HCT116 (cell line): ENCODE data around the gene PTPRCAP.

Experiments used
- CTCF ChIP-seq, 3 experiments: fragments of 200-600 bp in 1 of 3; sonication (generic) in 1 of 3; IDR thresholded peaks in 2 of 3; conservative IDR thresholded peaks in 1 of 3; 2 replicates each; pipeline ENCODE4 v1.5.1; 2012 to 2017; ENCODE audit warnings: low read depth in 2 of 3, low read length in 2 of 3, antibody characterized with exemption in 1 of 3, borderline replicate concordance in 1 of 3, control low read depth in 1 of 3, mild to moderate bottlenecking in 1 of 3, mixed read lengths in 1 of 3, mixed run types in 1 of 3, moderate library complexity in 1 of 3; ENCODE audit not compliant: insufficient read depth in 1 of 3
- EZH2phosphoT487 ChIP-seq: fragments of 200-600 bp; IDR thresholded peaks from 2 replicates; pipeline ENCODE4 v1.6.1; 2018; ENCODE audit warnings: antibody characterized with exemption, borderline replicate concordance
- MAX ChIP-seq: IDR thresholded peaks from 2 replicates; pipeline ENCODE4 v1.6.1; 2012

- TF ChIP-seq CTCF (IDR thresholded peaks at IDR 0.05 in 2 of 3, conservative IDR thresholded peaks at IDR 0.05 in 1 of 3; ENCODE audit: borderline replicate concordance in 1 of 3, insufficient read depth in 1 of 3, low read depth in 2 of 3, low read length in 2 of 3) (no peak), EZH2phosphoT487 (no peak), MAX (no peak)
Measured at GRCh38 chr11:67392183-67392715, 45.2 kb downstream of the PTPRCAP start.
